Measurements from ENCODE around the gene TFPI2. TPM values are rescaled to one million over a fixed set of nuclear protein-coding genes. Genes with fewer than 3 reads are reported as not detected.
"Not testable (repeated sequence)": the region's sequence is repeated elsewhere in the genome, so short reads cannot be mapped to it uniquely, and the experiment has no call there.

TFPI2 gene
- total RNA-seq, 2 donors from 2014 or later = not detected

- ATAC-seq; H3K4me3 Mint-ChIP-seq; H3K9me3 Mint-ChIP-seq; DNase-seq (ENCODE audit: low spot score); H3K4me1 Mint-ChIP-seq (ENCODE audit: low read depth in 2 of 2); H3K27ac Mint-ChIP-seq; H3K36me3 Mint-ChIP-seq: not testable (repeated sequence)
- peaks cover 32 to 37% of the 10 kb centered on the region in 2 donors for H3K27me3 Mint-ChIP-seq
Measured at GRCh38 chr7:93916315-93916714, 25.8 kb upstream of the TFPI2 start.

- H3K27me3 Mint-ChIP-seq = peaks cover 30 to 33% of the 10 kb centered on the region in 2 donors
- not testable (repeated sequence) for H3K36me3 Mint-ChIP-seq; H3K4me1 Mint-ChIP-seq (ENCODE audit: low read depth in 2 of 2); H3K9me3 Mint-ChIP-seq; DNase-seq (ENCODE audit: low spot score); H3K4me3 Mint-ChIP-seq; H3K27ac Mint-ChIP-seq
- peak in 1 of 2 donors; percentile 52 for ATAC-seq
Measured at GRCh38 chr7:93915888-93916287, 25.3 kb upstream of the TFPI2 start.

GRCh38 chr7:93915206-93915842 is 24.8 kb upstream of the TFPI2 start:
- not testable (repeated sequence) for H3K4me1 Mint-ChIP-seq (ENCODE audit: low read depth in 2 of 2); H3K4me3 Mint-ChIP-seq; DNase-seq (ENCODE audit: low spot score); H3K36me3 Mint-ChIP-seq; H3K27ac Mint-ChIP-seq; H3K9me3 Mint-ChIP-seq; ATAC-seq
- H3K27me3 Mint-ChIP-seq = peaks cover 27% of the 10 kb centered on the region in 2 donors

GRCh38 chr7:93914581-93915066 is 24.1 kb upstream of the TFPI2 start:
- DNase-seq (ENCODE audit: low spot score) = no peak
- ATAC-seq = no peak
- Mint-ChIP-seq H3K4me1 (ENCODE audit: low read depth in 2 of 2) (no peaks in the 10 kb centered on the region), H3K27ac (no peak overlapping the region), H3K9me3 (no peaks in the 10 kb centered on the region), H3K4me3 (no peak overlapping the region), H3K36me3 (no peaks in the 10 kb centered on the region), H3K27me3 (peaks cover 24 to 26% of the 10 kb centered on the region in 2 donors)

- Mint-ChIP-seq H3K27me3 (peaks cover 24 to 27% of the 10 kb centered on the region in 2 donors), H3K9me3 (no peaks in the 10 kb centered on the region), H3K36me3 (no peaks in the 10 kb centered on the region), H3K4me1 (ENCODE audit: low read depth in 2 of 2) (no peaks in the 10 kb centered on the region), H3K4me3 (no peak overlapping the region), H3K27ac (no peak overlapping the region)
- no peak for ATAC-seq
- no peak for DNase-seq (ENCODE audit: low spot score)
Measured at GRCh38 chr7:93913197-93913596, 22.6 kb upstream of the TFPI2 start.

- H3K4me3 Mint-ChIP-seq; H3K9me3 Mint-ChIP-seq; ATAC-seq; DNase-seq (ENCODE audit: low spot score); H3K4me1 Mint-ChIP-seq (ENCODE audit: low read depth in 2 of 2); H3K27ac Mint-ChIP-seq; H3K36me3 Mint-ChIP-seq: not testable (repeated sequence)
- peaks cover 19 to 29% of the 10 kb centered on the region in 2 donors for H3K27me3 Mint-ChIP-seq
Measured at GRCh38 chr7:93911661-93912060, 21.1 kb upstream of the TFPI2 start.

GRCh38 chr7:93911242-93911641 is 20.7 kb upstream of the TFPI2 start:
- H3K4me3 Mint-ChIP-seq; H3K4me1 Mint-ChIP-seq (ENCODE audit: low read depth in 2 of 2); H3K27ac Mint-ChIP-seq; H3K36me3 Mint-ChIP-seq; DNase-seq (ENCODE audit: low spot score); H3K9me3 Mint-ChIP-seq; ATAC-seq: not testable (repeated sequence)
- H3K27me3 Mint-ChIP-seq = peaks cover 16 to 25% of the 10 kb centered on the region in 2 donors

- Mint-ChIP-seq H3K4me3 (no peak overlapping the region), H3K27me3 (peaks cover 15 to 23% of the 10 kb centered on the region in 2 donors), H3K4me1 (ENCODE audit: low read depth in 2 of 2) (no peaks in the 10 kb centered on the region), H3K27ac (no peak overlapping the region), H3K9me3 (no peaks in the 10 kb centered on the region), H3K36me3 (no peaks in the 10 kb centered on the region)
- DNase-seq (ENCODE audit: low spot score) = no peak
- ATAC-seq = no peak
Measured at GRCh38 chr7:93910076-93910994, 19.8 kb upstream of the TFPI2 start.

- no peak for ATAC-seq
- Mint-ChIP-seq H3K27ac (no peak within 1 kb of the TSS), H3K4me1 (ENCODE audit: low read depth in 2 of 2) (peaks cover 0 to 3% of the 10 kb centered on the region in 2 donors), H3K9me3 (no peaks in the 10 kb centered on the region), H3K36me3 (no peaks in the 10 kb centered on the region), H3K4me3 (no peak within 1 kb of the TSS), H3K27me3 (peaks cover 4 to 12% of the 10 kb centered on the region in 2 donors)
- no peak for DNase-seq (ENCODE audit: low spot score)
Measured at GRCh38 chr7:93906267-93906666, 15.7 kb upstream of the TFPI2 start, which contains the start of gene GNGT1. Gene GNGT1 (plus strand): TSS chr7:93906567. CDS start chr7:93906747, 180 bp downstream.

- H3K27me3 Mint-ChIP-seq = peaks cover 22 to 23% of the 10 kb centered on the region in 2 donors
Measured at GRCh38 chr7:93902777-93903423, 12.3 kb upstream of the TFPI2 start.

GRCh38 chr7:93897680-93898079 is 7.1 kb upstream of the TFPI2 start:
- H3K27me3 Mint-ChIP-seq = peaks cover 32 to 42% of the 10 kb centered on the region in 2 donors

More at GRCh38 chr7:93902777-93903423, 12.3 kb upstream of the TFPI2 start:
- Mint-ChIP-seq H3K9me3 (no peaks in the 10 kb centered on the region), H3K36me3 (no peaks in the 10 kb centered on the region), H3K4me1 (ENCODE audit: low read depth in 2 of 2) (peaks cover 0 to 3% of the 10 kb centered on the region in 2 donors), H3K4me3 (no peak overlapping the region), H3K27ac (no peak overlapping the region)
- ATAC-seq = no peak
- no peak for DNase-seq (ENCODE audit: low spot score)

GRCh38 chr7:93895859-93896600 is 5.5 kb upstream of the TFPI2 start:
- H3K36me3 Mint-ChIP-seq = no peaks in the 10 kb centered on the region
- no peak for ATAC-seq
- no peaks in the 10 kb centered on the region for H3K4me1 Mint-ChIP-seq (ENCODE audit: low read depth in 2 of 2)

More at GRCh38 chr7:93897680-93898079, 7.1 kb upstream of the TFPI2 start:
- Mint-ChIP-seq H3K27ac (no peak overlapping the region), H3K4me1 (ENCODE audit: low read depth in 2 of 2) (no peaks in the 10 kb centered on the region), H3K4me3 (no peak overlapping the region), H3K9me3 (no peaks in the 10 kb centered on the region), H3K36me3 (no peaks in the 10 kb centered on the region)
- DNase-seq (ENCODE audit: low spot score) (no peak), ATAC-seq (no peak)

More at GRCh38 chr7:93895859-93896600, 5.5 kb upstream of the TFPI2 start:
- Mint-ChIP-seq H3K9me3 (no peaks in the 10 kb centered on the region), H3K27me3 (peaks cover 42 to 58% of the 10 kb centered on the region in 2 donors), H3K27ac (no peak overlapping the region), H3K4me3 (no peak overlapping the region)
- no peak for DNase-seq (ENCODE audit: low spot score)

All from natural killer cell treated with Interleukin-12 subunit alpha and Interleukin-12 subunit beta and Interleukin-15 and Interleukin-18, amount 100 ng/mL, for 72 hours (primary cell).